ENCODE results near the gene ARHGEF37. TPM values are rescaled to one million over a fixed set of nuclear protein-coding genes. Genes with fewer than 3 reads are reported as not detected.
A peak's percentile ranks its signal among the peaks of the same experiment; 100 is the strongest.

ARHGEF37 gene
- total RNA-seq, 1 donor from 2014 or later = 4.1 TPM

GRCh38 chr5:149605354-149605997 is 24.2 kb downstream of the ARHGEF37 start:
- Histone ChIP-seq H3K4me3 (ENCODE audit: low read depth, low read length) (no peak overlapping the region), H3K36me3 (ENCODE audit: control insufficient read depth, insufficient read depth, low read length) (peaks cover 2% of the 10 kb centered on the region), H3K27me3 (ENCODE audit: control insufficient read depth, insufficient read depth, low read length) (no peaks in the 10 kb centered on the region)
- TF ChIP-seq CTCF (IDR thresholded peaks at IDR 0.05; ENCODE audit: insufficient read depth, low read length, poor library complexity, severe bottlenecking) = no peak
- no peak for DNase-seq (ENCODE audit: low read depth)

GRCh38 chr5:149605998-149606724 is 24.9 kb downstream of the ARHGEF37 start:
- peak; percentile 87 for DNase-seq (ENCODE audit: low read depth)
- no peak for TF ChIP-seq CTCF (IDR thresholded peaks at IDR 0.05; ENCODE audit: insufficient read depth, low read length, poor library complexity, severe bottlenecking)
- Histone ChIP-seq H3K4me3 (ENCODE audit: low read depth, low read length) (no peak overlapping the region), H3K27me3 (ENCODE audit: control insufficient read depth, insufficient read depth, low read length) (no peaks in the 10 kb centered on the region), H3K36me3 (ENCODE audit: control insufficient read depth, insufficient read depth, low read length) (peaks cover 2% of the 10 kb centered on the region)

- peaks cover 2% of the 10 kb centered on the region for H3K36me3 ChIP-seq (ENCODE audit: control insufficient read depth, insufficient read depth, low read length)
- TF ChIP-seq CTCF (IDR thresholded peaks at IDR 0.05; ENCODE audit: insufficient read depth, low read length, poor library complexity, severe bottlenecking) = no peak
- no peaks in the 10 kb centered on the region for H3K27me3 ChIP-seq (ENCODE audit: control insufficient read depth, insufficient read depth, low read length)
- no peak for DNase-seq (ENCODE audit: low read depth)
- no peak overlapping the region for H3K4me3 ChIP-seq (ENCODE audit: low read depth, low read length)
These were observed 27.7 kb downstream of the ARHGEF37 start for GRCh38 chr5:149608936-149609545.

GRCh38 chr5:149609640-149610219 is 28.4 kb downstream of the ARHGEF37 start:
- no peak for DNase-seq (ENCODE audit: low read depth)
- H3K4me3 ChIP-seq (ENCODE audit: low read depth, low read length) = no peak overlapping the region
- TF ChIP-seq CTCF (IDR thresholded peaks at IDR 0.05; ENCODE audit: insufficient read depth, low read length, poor library complexity, severe bottlenecking) = no peak
- no peaks in the 10 kb centered on the region for H3K27me3 ChIP-seq (ENCODE audit: control insufficient read depth, insufficient read depth, low read length)
- H3K36me3 ChIP-seq (ENCODE audit: control insufficient read depth, insufficient read depth, low read length) = peaks cover 2% of the 10 kb centered on the region

- DNase-seq (ENCODE audit: low read depth) = no peak
- Histone ChIP-seq H3K4me3 (ENCODE audit: low read depth, low read length) (no peak overlapping the region), H3K36me3 (ENCODE audit: control insufficient read depth, insufficient read depth, low read length) (peaks cover 2% of the 10 kb centered on the region), H3K27me3 (ENCODE audit: control insufficient read depth, insufficient read depth, low read length) (no peaks in the 10 kb centered on the region)
- TF ChIP-seq CTCF (IDR thresholded peaks at IDR 0.05; ENCODE audit: insufficient read depth, low read length, poor library complexity, severe bottlenecking) = no peak
These were observed 29.4 kb downstream of the ARHGEF37 start for GRCh38 chr5:149610589-149611255.

Measured in kidney epithelial cell (primary cell).